Erythroblast (primary cell): Measurements from ENCODE around the gene SPINK14.

Experiments
- GATA1 ChIP-seq: IDR thresholded peaks from 2 replicates; pipeline ENCODE4 v1.6.1; 2011; ENCODE audit warnings: low read depth, mild to moderate bottlenecking, control low read depth, low read length, moderate library complexity
- POLR2A ChIP-seq: IDR thresholded peaks from 2 replicates; pipeline ENCODE4 v1.6.1; 2011; ENCODE audit warnings: mild to moderate bottlenecking, low read length

DNA sequence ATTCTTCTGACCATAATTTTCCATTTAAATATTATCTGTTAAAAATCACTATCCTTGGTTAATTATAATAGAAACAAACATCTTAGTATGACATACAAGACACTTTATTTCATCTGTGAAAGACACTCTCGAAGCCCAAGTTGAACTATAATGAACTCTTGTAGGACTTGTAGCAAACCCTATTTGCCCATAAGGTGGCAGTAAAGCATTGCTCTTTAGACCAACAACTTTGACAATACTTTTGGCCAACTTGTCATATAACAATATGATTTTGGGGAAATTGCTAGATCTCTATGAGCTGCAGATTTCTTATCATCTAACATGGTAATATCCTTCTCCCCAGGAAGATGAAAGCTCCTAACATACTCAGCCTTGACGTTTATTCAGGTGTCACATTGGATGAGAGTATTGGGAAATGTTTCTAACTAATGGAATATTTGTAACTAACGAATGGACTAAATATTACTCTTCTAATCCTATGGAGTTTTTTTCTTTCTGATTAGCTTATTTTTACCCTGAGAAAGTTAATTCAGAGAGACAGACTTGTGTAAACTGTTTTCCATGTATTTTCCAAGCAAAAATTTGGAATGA, 11.0 kb downstream of the SPINK14 start:
- TF ChIP-seq POLR2A (no peak), GATA1 (no peak)
